Measurements from ENCODE around the gene GIMD1. TPM values are rescaled to one million over a fixed set of nuclear protein-coding genes. Genes with fewer than 3 reads are reported as not detected.

The GIMD1 gene
- total RNA-seq, 1 experiment from 2014 or later, result not detected

GRCh38 chr4:106362086-106362825, 6.3 kb downstream of the GIMD1 start:
- ChIA-PET CTCF (no interaction called here), POLR2A (no interaction called here)
- Histone ChIP-seq H3K4me3 (ENCODE audit: low read depth in 2 of 2, low read length in 2 of 2) (no peak overlapping the region), H3K36me3 (ENCODE audit: control insufficient read depth, insufficient read depth, low read length) (no peaks in the 10 kb centered on the region), H3K9me3 (ENCODE audit: control insufficient read depth, insufficient read depth, low read depth, low read length) (no peaks in the 10 kb centered on the region), H3K27me3 (ENCODE audit: control insufficient read depth, insufficient read depth, low read length) (no peaks in the 10 kb centered on the region), H3K27ac (ENCODE audit: low read length) (no peak overlapping the region), H3K4me1 (ENCODE audit: control insufficient read depth, insufficient read depth, low read length) (no peaks in the 10 kb centered on the region)
- no peak for TF ChIP-seq SIN3A (IDR thresholded peaks at IDR 0.05; ENCODE audit: borderline replicate concordance, insufficient read depth, low read depth, low read length)
- TF ChIP-seq REST (IDR thresholded peaks at IDR 0.05; ENCODE audit: insufficient read depth in 1 of 2, low read depth in 2 of 2, low read length in 1 of 2), result no peak
- TF ChIP-seq CTCF (IDR thresholded peaks at IDR 0.05), result no peak
- TF ChIP-seq TCF7L2 (IDR thresholded peaks at IDR 0.05; ENCODE audit: low read depth, low read length), result no peak
- no peak for TF ChIP-seq POLR2AphosphoS5 (IDR thresholded peaks at IDR 0.05; ENCODE audit: low read depth, low read length)
- ATAC-seq (no peak), DNase-seq (ENCODE audit: low read depth, low spot score) (no peak)
- no TSS peak for BruUV-seq (replicated peaks)
- in situ Hi-C loops (cut with HindIII; ENCODE audit: low pct_unique_long_range_greater_than_20kb, low sequenced_read_pairs) (no loop called here), intact Hi-C loops (cut with micrococcal nuclease; ENCODE audit: unreplicated experiment) (no loop called here)

GRCh38 chr4:106358899-106359298, 9.7 kb downstream of the GIMD1 start:
- Histone ChIP-seq H3K4me3 (ENCODE audit: low read depth in 2 of 2, low read length in 2 of 2) (no peak overlapping the region), H3K36me3 (ENCODE audit: control insufficient read depth, insufficient read depth, low read length) (no peaks in the 10 kb centered on the region), H3K27me3 (ENCODE audit: control insufficient read depth, insufficient read depth, low read length) (no peaks in the 10 kb centered on the region), H3K4me1 (ENCODE audit: control insufficient read depth, insufficient read depth, low read length) (no peaks in the 10 kb centered on the region), H3K9me3 (ENCODE audit: control insufficient read depth, insufficient read depth, low read depth, low read length) (no peaks in the 10 kb centered on the region), H3K27ac (ENCODE audit: low read length) (no peak overlapping the region)
- TF ChIP-seq POLR2AphosphoS5 (IDR thresholded peaks at IDR 0.05; ENCODE audit: low read depth, low read length) (no peak), TCF7L2 (IDR thresholded peaks at IDR 0.05; ENCODE audit: low read depth, low read length) (no peak), CTCF (IDR thresholded peaks at IDR 0.05) (no peak), REST (IDR thresholded peaks at IDR 0.05; ENCODE audit: insufficient read depth in 1 of 2, low read depth in 2 of 2, low read length in 1 of 2) (no peak), SIN3A (IDR thresholded peaks at IDR 0.05; ENCODE audit: borderline replicate concordance, insufficient read depth, low read depth, low read length) (no peak)
- CTCF ChIA-PET, result no interaction called here
- BruUV-seq (replicated peaks), result no TSS peak
- intact Hi-C loops (cut with micrococcal nuclease; ENCODE audit: unreplicated experiment), result no loop called here
- no peak for DNase-seq (ENCODE audit: low read depth, low spot score)
- in situ Hi-C loops (cut with HindIII; ENCODE audit: low pct_unique_long_range_greater_than_20kb, low sequenced_read_pairs), result no loop called here
- POLR2A ChIA-PET, result no interaction called here
- ATAC-seq, result no peak

All from Panc1 (cell line).